HG03439 (cell line): ENCODE measurements around the gene APOLD1.
"Not testable (repeated sequence)": the region's sequence is repeated elsewhere in the genome, so short reads cannot be mapped to it uniquely, and the experiment has no call there.

Source experiments
- ATAC-seq: cut with Tn5 transposase; IDR thresholded peaks from one replicate; pipeline ENCODE4 v1.9.1; 2021; ENCODE audit warnings: mild to moderate bottlenecking, moderate library complexity; ENCODE audit not compliant: unreplicated experiment

Gene APOLD1

GRCh38 chr12:12784911-12785814, at the start of gene APOLD1:
TSS of gene APOLD1 (plus strand) at chr12:12785659. CDS start at chr12:12785692, 33 bp downstream.
- no peak for ATAC-seq

GRCh38 chr12:12736759-12737676, 48.4 kb upstream of the APOLD1 start:
- ATAC-seq = peak; percentile 71

GRCh38 chr12:12738152-12738551, 47.3 kb upstream of the APOLD1 start:
- not testable (repeated sequence) for ATAC-seq

GRCh38 chr12:12741660-12742059, 43.8 kb upstream of the APOLD1 start:
- ATAC-seq = no peak

GRCh38 chr12:12744546-12745305, 40.7 kb upstream of the APOLD1 start:
- no peak for ATAC-seq

GRCh38 chr12:12745576-12746211, 39.8 kb upstream of the APOLD1 start:
- no peak for ATAC-seq

GRCh38 chr12:12747278-12747677, 38.2 kb upstream of the APOLD1 start:
- no peak for ATAC-seq

GRCh38 chr12:12748044-12748443, 37.4 kb upstream of the APOLD1 start:
- ATAC-seq = no peak

- no peak for ATAC-seq
These were observed 36.0 kb upstream of the APOLD1 start for GRCh38 chr12:12749433-12749832.

GRCh38 chr12:12755923-12756322, 29.5 kb upstream of the APOLD1 start:
- ATAC-seq = no peak

GRCh38 chr12:12757121-12757520, 28.3 kb upstream of the APOLD1 start:
- no peak for ATAC-seq

GRCh38 chr12:12759234-12759915, 26.1 kb upstream of the APOLD1 start:
- no peak for ATAC-seq

GRCh38 chr12:12764824-12765223, 20.6 kb upstream of the APOLD1 start:
- ATAC-seq = no peak

- no peak for ATAC-seq
These were observed 15.2 kb upstream of the APOLD1 start for GRCh38 chr12:12770262-12770661.

- ATAC-seq = no peak
These were observed 10.7 kb upstream of the APOLD1 start for GRCh38 chr12:12774791-12775190.

GRCh38 chr12:12776261-12776660, 9.2 kb upstream of the APOLD1 start:
- no peak for ATAC-seq

GRCh38 chr12:12777092-12777491, 8.4 kb upstream of the APOLD1 start:
- ATAC-seq = no peak

GRCh38 chr12:12779007-12779406, 6.5 kb upstream of the APOLD1 start:
- ATAC-seq = no peak

GRCh38 chr12:12779529-12779928, 5.9 kb upstream of the APOLD1 start:
- ATAC-seq = no peak

- no peak for ATAC-seq
These were observed 1.3 kb upstream of the APOLD1 start for GRCh38 chr12:12784116-12784515.
